ENCODE data around the gene MRPL18. TPM values are rescaled to one million over a fixed set of nuclear protein-coding genes. Genes with fewer than 3 reads are reported as not detected.

The MRPL18 gene
- total RNA-seq, 1 experiment from 2014 or later, result 142 TPM

DNA sequence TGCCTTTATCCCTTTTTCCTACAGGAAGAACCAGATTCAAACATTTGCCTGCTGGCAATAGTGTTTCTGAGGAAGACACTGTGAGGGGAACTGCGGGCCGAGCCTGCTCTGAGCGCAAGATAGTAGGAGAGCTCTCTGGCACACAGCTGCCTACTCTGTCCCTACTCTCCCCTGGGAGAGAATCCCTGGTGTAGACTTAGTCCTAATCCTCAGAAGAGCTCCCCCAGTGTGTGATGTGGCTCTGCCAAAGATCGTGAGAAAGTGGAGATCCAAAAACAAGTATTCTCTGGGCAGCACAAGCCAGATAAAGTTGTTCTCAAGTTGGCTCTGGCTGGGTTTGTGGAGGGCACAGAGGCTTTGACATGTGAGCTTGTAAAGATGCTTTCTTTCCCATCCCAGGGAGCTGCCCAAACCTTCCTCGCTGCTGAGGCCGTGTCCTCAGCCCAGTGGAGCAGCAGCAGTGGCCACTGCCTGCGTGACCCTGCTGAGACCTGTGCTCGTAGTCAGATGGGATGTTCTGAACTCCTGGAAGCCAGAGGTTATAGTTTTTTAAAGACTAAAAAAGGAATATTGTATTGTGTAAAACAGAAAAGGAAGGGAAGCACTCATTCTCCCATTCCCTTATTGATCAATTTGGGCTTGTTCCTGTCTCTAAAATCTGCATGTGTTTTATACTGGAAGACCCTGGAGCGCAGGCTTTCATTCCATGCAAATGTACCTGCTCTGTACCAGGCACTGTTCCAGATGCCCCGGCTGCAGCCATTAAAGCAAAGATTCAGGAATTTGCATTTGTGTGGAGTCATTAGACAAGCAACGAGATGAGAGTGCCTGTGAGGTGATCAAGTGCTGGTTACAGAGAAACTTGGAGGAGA is 40.5 kb downstream of the MRPL18 start:
- no peak for DNase-seq (ENCODE audit: low read depth)
- in situ Hi-C loops (cut with HindIII; ENCODE audit: low pct_unique_long_range_greater_than_20kb, low sequenced_read_pairs), result no loop called here

DNA sequence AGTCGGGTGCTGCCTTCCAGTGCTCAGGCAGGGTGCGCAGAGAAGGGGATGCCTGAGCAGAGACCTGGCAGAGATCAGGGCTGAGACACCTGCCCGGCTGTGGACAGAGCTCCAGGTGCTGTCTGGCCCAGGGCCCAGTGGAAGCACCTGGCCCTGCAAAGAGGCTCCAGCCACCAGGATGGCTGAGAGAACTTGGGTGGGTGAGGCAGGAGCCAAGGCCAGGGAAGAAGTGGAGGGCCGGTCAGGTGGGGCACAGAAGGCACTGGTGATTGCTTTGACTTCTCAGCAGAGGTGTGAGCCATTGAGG is 41.1 kb downstream of the MRPL18 start:
- in situ Hi-C loops (cut with HindIII; ENCODE audit: low pct_unique_long_range_greater_than_20kb, low sequenced_read_pairs), result no loop called here
- DNase-seq (ENCODE audit: low read depth), result no peak

GRCh38 chr6:159832946-159833345 is 42.7 kb downstream of the MRPL18 start:
- in situ Hi-C loops (cut with HindIII; ENCODE audit: low pct_unique_long_range_greater_than_20kb, low sequenced_read_pairs), result no loop called here
- no peak for DNase-seq (ENCODE audit: low read depth)

DNA sequence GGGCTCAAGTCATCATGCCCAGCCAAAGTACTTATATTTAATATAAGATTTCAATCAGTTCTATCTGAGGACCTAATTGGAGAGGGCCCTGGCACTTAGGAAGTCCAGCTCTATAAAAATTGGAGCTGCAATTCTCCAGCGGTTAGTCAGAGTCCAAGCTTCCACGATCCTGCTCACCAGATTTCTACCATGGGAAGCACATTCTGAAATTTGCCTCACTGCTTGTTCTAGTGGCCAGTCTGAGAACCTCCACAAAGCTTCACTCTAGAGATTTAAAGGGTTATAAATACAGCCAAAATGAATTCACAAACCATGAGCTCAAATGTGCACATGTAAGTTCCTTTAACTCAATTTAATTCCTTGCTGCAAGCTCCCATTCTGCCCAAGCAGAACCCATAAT is 43.3 kb downstream of the MRPL18 start:
- no peak for DNase-seq (ENCODE audit: low read depth)
- in situ Hi-C loops (cut with HindIII; ENCODE audit: low pct_unique_long_range_greater_than_20kb, low sequenced_read_pairs), result no loop called here

DNA sequence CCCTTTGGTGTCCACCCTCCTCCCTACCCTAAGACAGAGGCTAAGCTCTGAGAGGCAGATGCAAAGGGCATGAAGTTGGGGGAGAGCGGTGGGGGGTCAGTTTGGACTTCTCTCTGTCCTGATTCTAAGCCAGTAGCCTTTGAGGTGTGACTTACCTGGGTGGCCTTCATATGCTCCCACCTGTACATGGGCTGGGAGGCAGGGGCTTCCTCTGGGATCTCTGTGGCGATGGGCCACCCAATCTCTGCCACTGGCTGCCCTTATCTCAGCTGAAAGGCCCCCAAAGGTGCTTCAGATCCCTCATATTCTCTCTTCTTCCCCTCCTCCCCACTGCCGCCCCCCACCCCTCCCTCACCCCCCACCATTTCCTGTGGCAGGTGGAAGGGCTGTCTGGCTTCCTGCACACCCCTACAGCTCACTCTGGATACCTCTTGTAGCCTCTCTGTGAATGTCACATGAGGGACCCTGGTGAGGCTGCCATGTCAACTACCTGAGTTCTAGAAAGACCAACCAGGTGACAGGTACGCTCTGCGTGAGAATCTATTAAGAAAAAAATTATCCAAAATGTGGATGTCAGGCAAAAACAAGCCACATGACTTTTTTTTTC is 43.8 kb downstream of the MRPL18 start:
- in situ Hi-C loops (cut with HindIII; ENCODE audit: low pct_unique_long_range_greater_than_20kb, low sequenced_read_pairs), result no loop called here
- DNase-seq (ENCODE audit: low read depth), result no peak

GRCh38 chr6:159836718-159837490 is 46.6 kb downstream of the MRPL18 start:
- no peak for DNase-seq (ENCODE audit: low read depth)
- in situ Hi-C loops (cut with HindIII; ENCODE audit: low pct_unique_long_range_greater_than_20kb, low sequenced_read_pairs), result no loop called here

GRCh38 chr6:159837511-159837910 is 47.2 kb downstream of the MRPL18 start:
- in situ Hi-C loops (cut with HindIII; ENCODE audit: low pct_unique_long_range_greater_than_20kb, low sequenced_read_pairs), result no loop called here
- no peak for DNase-seq (ENCODE audit: low read depth)

GRCh38 chr6:159838020-159838744 is 47.9 kb downstream of the MRPL18 start:
- in situ Hi-C loops (cut with HindIII; ENCODE audit: low pct_unique_long_range_greater_than_20kb, low sequenced_read_pairs), result no loop called here

DNA sequence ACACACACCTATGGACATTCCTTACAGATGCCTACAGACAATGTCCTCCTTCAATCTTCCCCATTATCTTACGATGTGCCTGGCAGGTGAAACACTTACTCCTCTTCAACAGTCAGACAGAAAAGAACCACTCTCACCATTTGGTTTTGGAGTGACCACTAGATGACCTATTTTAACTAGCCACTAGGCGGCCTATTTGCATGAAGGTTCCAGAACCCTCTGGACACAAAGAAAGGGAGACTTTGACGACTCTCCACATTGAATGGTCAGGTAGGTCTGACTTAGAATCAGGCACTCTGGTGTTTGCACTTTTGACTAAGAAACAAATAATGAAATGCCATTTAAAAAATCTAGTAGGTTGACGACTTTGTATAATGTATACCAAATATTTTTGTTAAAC is 51.8 kb downstream of the MRPL18 start:
- no peak for DNase-seq (ENCODE audit: low read depth)
- in situ Hi-C loops (cut with HindIII; ENCODE audit: low pct_unique_long_range_greater_than_20kb, low sequenced_read_pairs), result no loop called here

More at GRCh38 chr6:159838020-159838744, 47.9 kb downstream of the MRPL18 start:
- DNase-seq (ENCODE audit: low read depth), result no peak

DNA sequence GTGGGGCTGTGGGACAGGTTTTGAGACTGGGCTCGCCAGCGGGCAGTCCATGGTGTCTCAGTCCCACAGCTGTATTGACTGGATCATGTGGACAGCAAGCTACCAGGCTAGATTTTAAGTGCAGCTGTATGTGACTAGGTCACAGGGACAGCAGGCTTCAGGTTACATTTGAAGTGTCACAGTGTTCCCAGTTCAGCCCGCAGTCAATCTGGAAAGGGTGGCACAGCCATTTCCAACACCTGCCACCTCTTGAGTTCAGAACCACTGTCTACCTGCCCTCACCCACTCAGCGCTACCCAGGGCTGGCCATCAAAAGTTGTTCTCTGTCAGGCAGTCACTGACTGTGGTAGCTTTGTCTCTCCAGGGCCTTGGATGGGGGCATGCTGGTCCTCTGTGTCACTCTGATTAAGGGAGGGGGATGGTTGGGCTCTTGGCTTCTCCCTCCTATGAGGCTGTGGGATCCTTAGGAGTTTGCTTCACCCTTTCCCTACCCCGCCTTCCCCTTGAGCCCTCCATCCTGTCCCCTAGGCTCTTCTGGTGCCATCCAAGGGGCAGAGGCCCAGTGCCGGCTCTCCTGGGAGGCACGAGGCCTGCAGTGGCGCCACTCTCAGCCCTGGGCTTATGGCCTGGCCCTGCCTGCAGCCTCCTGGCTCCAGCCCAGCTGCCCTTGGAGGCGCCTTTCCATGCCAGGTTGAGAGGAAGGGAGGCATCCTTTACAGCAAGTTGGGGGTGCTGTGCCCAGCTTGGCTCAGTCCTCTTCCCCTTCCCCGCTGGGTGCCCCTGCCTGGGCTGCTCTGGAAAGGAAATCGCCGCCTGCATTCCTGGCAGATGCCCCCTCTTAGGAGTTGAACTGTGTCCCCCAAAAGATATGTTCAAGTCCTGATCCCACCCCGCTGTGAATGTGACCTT is 54.7 kb downstream of the MRPL18 start:
- in situ Hi-C loops (cut with HindIII; ENCODE audit: low pct_unique_long_range_greater_than_20kb, low sequenced_read_pairs), result no loop called here
- DNase-seq (ENCODE audit: low read depth), result no peak

Other genes starting within 250 kb of the MRPL18 start
- gene SOD2, start 97.2 kb upstream of the MRPL18 start, total RNA-seq (2014; rRNA removed; shearing (Covaris generic); ENCODE audit: low replicate concordance), result 30.8 and 32.6 TPM in 2 replicates
- 55.5 and 61.5 TPM in 2 replicates for gene WTAP, start 63.0 kb upstream of the MRPL18 start, total RNA-seq (2014; rRNA removed; shearing (Covaris generic); ENCODE audit: low replicate concordance)
- gene ACAT2, start 28.4 kb upstream of the MRPL18 start, total RNA-seq (2014; rRNA removed; shearing (Covaris generic); ENCODE audit: low replicate concordance), result 18.8 and 21.0 TPM in 2 replicates
- 81.5 and 83.4 TPM in 2 replicates for gene TCP1, start 865 bp upstream of the MRPL18 start, total RNA-seq (2014; rRNA removed; shearing (Covaris generic); ENCODE audit: low replicate concordance)
- gene PNLDC1, start 9.8 kb downstream of the MRPL18 start, total RNA-seq (2014; rRNA removed; shearing (Covaris generic); ENCODE audit: low replicate concordance), result not detected in 2 replicates
- gene MAS1, start 100.5 kb downstream of the MRPL18 start, total RNA-seq (2014; rRNA removed; shearing (Covaris generic); ENCODE audit: low replicate concordance), result not detected in 2 replicates
- 42.8 and 58.9 TPM in 2 replicates for gene IGF2R, start 178.6 kb downstream of the MRPL18 start, total RNA-seq (2014; rRNA removed; shearing (Covaris generic); ENCODE audit: low replicate concordance)